ENCODE data around the gene TIPARP.

DNA sequence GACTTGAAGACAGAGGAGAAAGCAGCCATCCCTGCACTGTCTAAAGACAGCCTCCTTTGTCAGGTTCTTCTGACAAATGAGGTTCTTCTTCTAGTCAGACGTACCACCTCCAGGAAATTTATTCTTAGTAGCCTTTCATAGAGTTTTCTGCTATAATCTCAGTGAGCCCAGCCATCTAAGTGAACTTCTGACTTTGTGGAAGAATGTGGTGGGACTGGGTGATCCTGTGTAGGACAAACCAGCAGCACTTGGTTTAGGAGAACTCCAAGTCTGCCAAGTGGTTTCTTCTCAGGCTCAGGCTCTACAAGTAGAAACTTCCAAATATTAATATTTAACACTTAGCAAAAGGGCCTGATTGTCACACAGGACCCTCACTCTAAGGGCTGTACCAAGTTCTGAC lies 52.1 kb downstream of the TIPARP start:
- TF ChIP-seq, protein P1, sequence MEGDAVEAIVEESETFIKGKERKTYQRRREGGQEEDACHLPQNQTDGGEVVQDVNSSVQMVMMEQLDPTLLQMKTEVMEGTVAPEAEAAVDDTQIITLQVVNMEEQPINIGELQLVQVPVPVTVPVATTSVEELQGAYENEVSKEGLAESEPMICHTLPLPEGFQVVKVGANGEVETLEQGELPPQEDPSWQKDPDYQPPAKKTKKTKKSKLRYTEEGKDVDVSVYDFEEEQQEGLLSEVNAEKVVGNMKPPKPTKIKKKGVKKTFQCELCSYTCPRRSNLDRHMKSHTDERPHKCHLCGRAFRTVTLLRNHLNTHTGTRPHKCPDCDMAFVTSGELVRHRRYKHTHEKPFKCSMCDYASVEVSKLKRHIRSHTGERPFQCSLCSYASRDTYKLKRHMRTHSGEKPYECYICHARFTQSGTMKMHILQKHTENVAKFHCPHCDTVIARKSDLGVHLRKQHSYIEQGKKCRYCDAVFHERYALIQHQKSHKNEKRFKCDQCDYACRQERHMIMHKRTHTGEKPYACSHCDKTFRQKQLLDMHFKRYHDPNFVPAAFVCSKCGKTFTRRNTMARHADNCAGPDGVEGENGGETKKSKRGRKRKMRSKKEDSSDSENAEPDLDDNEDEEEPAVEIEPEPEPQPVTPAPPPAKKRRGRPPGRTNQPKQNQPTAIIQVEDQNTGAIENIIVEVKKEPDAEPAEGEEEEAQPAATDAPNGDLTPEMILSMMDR (conservative IDR thresholded peaks at IDR 0.05; ENCODE audit: low read depth, low read length): no peak
- no peak for TF ChIP-seq EZH2 (IDR thresholded peaks at IDR 0.05; ENCODE audit: borderline replicate concordance, low read depth, low read length, poor library complexity, severe bottlenecking)

Measured in A673 (cell line).